Prostate gland (tissue), 2 donors: ENCODE measurements around the gene FIGNL2. TPM values are rescaled to one million over a fixed set of nuclear protein-coding genes. Genes with fewer than 3 reads are reported as not detected.

ENCODE experiments used
- DNase-seq: peaks from one replicate; pipeline ENCODE4 v3.0.0-alpha.2; 2019; ENCODE audit warnings: low spot score
- H3K27ac ChIP-seq, 2 donors: fragments of 200-600 bp; sonication (generic); 2 replicates each; pipeline ENCODE4 v1.5.1; 2017 to 2019
- H3K27me3 ChIP-seq: fragments of 200-600 bp; sonication (generic); replicated peaks from 2 replicates; pipeline ENCODE4 v1.5.1; 2019; ENCODE audit not compliant: insufficient read depth
- H3K36me3 ChIP-seq, 2 donors: fragments of 200-600 bp; sonication (generic); 1 replicate in 1 of 2; 2 replicates in 1 of 2; pipeline versions ENCODE4 v1.5.1 to v1.8.1; 2017 to 2019
- H3K4me1 ChIP-seq: fragments of 200-600 bp; sonication (generic); replicated peaks from 2 replicates; pipeline ENCODE4 v1.5.1; 2019
- H3K4me3 ChIP-seq, 2 donors: fragments of 200-600 bp; sonication (generic); 2 replicates each; pipeline ENCODE4 v1.5.1; 2017 to 2019
- H3K9me3 ChIP-seq: fragments of 200-600 bp; sonication (generic); 2 replicates; pipeline ENCODE4 v1.5.1; 2017
- POLR2A ChIP-seq: fragments of 450-650 bp; IDR thresholded peaks from one replicate; pipeline ENCODE4 v1.6.1; 2016; ENCODE audit warnings: antibody characterized with exemption, mild to moderate bottlenecking
- POLR2AphosphoS5 ChIP-seq: sonication (generic); formaldehyde crosslinking; IDR thresholded peaks from one replicate; pipeline ENCODE4 v1.6.1; 2017; ENCODE audit warnings: antibody characterized with exemption
- WGBS: methylation state at CpG from one replicate; pipeline ENCODE4 v1.1.5; 2018; 5-methylcytosine and 5-hydroxymethylcytosine counted together
- intact Hi-C: fragments of 100-400 bp; cut with DNase I; formaldehyde crosslinking; loops from one replicate; pipeline ENCODE4 v1.14.2; 2022
- total RNA-seq, 2 donors: library from RNA; depleted of rRNA; stranded (reverse); fragments of >200 nt; gene quantifications; one replicate each; pipeline ENCODE4 v1.1.0, GENCODE V29; 2016
- TF ChIP-seq, protein P1 (sequence below), 4 experiments: fragments of 200-600 bp in 2 of 4; fragments of 450-650 bp in 2 of 4; sonication (generic) in 2 of 4; IDR thresholded peaks; 1 replicate in 3 of 4; 2 replicates in 1 of 4; pipeline ENCODE4 v1.5.1; 2016 to 2019; ENCODE audit warnings: antibody characterized with exemption in 4 of 4, mild to moderate bottlenecking in 2 of 4, moderate library complexity in 2 of 4

Gene FIGNL2
- total RNA-seq, 2 donors from 2014 or later: 0.46 to 1.4 TPM

DNA sequence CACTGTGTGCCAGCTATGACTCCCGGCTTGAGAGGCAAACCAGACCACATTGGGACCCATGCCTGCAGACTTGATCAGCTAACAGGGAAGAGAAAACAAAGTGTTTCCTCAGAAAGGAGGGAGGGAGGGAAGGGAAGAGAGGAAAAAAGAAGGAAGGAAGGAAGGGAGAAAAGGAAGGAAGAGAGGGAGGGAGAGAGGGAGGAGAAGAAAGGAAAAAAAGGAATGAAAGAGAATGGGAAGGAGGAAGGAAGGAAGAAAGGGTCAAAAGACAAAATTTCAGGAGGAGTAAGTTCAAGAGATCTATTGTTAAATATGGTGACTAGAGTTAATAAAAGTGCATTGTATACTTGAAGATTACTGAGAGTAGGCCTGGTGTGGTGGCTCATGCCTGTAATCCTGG lies 18.9 kb downstream of the FIGNL2 start:
- Histone ChIP-seq H3K27ac (no peak overlapping the region), H3K4me3 (no peak overlapping the region), H3K4me1 (no peaks in the 10 kb centered on the region), H3K36me3 (no peaks in the 10 kb centered on the region), H3K9me3 (no peaks in the 10 kb centered on the region), H3K27me3 (peaks cover 3% of the 10 kb centered on the region)
- WGBS: 78% methylated on average over 1 of the region's 1 CpG
- TF ChIP-seq, protein P1, sequence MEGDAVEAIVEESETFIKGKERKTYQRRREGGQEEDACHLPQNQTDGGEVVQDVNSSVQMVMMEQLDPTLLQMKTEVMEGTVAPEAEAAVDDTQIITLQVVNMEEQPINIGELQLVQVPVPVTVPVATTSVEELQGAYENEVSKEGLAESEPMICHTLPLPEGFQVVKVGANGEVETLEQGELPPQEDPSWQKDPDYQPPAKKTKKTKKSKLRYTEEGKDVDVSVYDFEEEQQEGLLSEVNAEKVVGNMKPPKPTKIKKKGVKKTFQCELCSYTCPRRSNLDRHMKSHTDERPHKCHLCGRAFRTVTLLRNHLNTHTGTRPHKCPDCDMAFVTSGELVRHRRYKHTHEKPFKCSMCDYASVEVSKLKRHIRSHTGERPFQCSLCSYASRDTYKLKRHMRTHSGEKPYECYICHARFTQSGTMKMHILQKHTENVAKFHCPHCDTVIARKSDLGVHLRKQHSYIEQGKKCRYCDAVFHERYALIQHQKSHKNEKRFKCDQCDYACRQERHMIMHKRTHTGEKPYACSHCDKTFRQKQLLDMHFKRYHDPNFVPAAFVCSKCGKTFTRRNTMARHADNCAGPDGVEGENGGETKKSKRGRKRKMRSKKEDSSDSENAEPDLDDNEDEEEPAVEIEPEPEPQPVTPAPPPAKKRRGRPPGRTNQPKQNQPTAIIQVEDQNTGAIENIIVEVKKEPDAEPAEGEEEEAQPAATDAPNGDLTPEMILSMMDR (IDR thresholded peaks at IDR 0.05): no peak
- TF ChIP-seq POLR2A (no peak), POLR2AphosphoS5 (no peak)
- intact Hi-C loops: no loop called here
- DNase-seq: no peak

DNA sequence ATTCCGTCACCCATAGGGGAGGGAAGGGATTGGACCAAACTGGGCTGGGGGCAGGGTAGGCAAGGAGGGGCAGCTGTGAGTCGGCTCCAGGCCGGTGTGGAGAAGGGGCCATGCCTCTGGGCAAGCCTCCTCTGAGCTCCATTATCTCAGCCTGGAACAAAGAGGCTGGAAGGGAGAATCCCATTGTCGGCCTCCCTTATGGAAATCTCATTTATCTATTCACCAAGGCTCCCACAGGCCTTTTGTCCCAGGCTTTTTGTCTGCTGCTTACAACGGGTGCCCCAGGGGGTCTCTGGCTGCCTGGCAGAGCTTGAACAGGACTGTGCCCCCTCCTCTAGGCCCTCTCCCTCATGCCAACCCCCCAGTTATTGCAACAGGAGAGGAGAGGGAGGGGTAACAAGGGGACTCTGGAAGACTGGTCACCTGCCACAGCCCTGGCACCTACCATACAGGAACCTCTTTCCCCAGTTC lies 19.5 kb downstream of the FIGNL2 start:
- TF ChIP-seq POLR2A: no peak
- TF ChIP-seq, protein P1 (IDR thresholded peaks at IDR 0.05): no peak
- no peak for TF ChIP-seq POLR2AphosphoS5
- Histone ChIP-seq H3K4me1 (no peaks in the 10 kb centered on the region), H3K4me3 (no peak overlapping the region), H3K9me3 (no peaks in the 10 kb centered on the region), H3K27me3 (no peaks in the 10 kb centered on the region), H3K27ac (no peak overlapping the region), H3K36me3 (no peaks in the 10 kb centered on the region)
- intact Hi-C loops: no loop called here
- WGBS: 73% methylated on average over 5 of the region's 5 CpGs
- DNase-seq: no peak

DNA sequence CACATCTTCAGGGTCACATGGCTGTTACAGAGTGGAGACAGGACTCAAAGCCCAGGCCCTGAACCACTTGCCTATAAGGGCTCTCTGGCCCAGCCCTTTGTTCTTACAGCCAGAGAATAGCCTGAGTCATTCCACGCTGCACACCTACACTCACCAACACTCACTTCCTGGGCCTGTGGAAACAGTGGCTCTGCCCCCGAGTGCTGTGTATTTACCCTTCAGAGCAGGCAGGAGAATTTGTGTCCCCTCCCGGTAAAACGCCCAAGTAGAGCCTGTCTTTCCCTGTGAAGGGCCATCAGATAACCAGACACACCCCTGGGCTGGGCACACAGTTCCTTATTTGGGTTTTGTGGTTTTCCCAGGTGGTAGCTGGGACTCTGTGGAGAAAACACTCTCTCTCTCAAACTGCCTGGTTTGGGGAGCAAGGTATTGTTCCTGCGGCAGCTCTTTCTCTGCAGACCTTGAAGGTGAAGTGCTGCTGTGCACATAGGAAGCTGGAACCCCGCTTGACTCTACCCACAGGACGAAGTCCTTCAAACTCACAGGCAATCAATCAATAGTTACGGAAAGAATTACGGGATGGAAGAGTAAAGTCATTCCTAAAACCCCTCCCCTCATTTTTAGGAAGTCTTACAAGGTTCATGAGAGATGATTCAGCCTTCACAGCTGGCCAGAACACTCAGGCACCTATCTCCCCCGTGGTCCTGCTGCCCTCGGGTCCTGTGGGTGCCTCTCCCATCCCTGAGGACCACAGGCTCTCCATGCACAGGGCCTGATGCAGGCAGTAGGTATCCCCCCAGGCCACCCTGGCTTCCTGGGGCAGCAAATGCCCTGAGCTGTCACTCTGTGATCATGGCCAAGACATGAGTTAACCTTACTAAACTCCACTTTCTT lies 20.3 kb downstream of the FIGNL2 start:
- TF ChIP-seq POLR2AphosphoS5 (no peak), POLR2A (no peak)
- TF ChIP-seq, protein P1 (IDR thresholded peaks at IDR 0.05): no peak
- no peaks in the 10 kb centered on the region for H3K36me3 ChIP-seq
- no peaks in the 10 kb centered on the region for H3K4me1 ChIP-seq
- H3K27me3 ChIP-seq: no peaks in the 10 kb centered on the region
- intact Hi-C loops: no loop called here
- DNase-seq: no peak
- H3K27ac ChIP-seq: no peak overlapping the region
- 57% methylated on average over 11 of the region's 11 CpGs for WGBS
- no peak overlapping the region for H3K4me3 ChIP-seq
- no peaks in the 10 kb centered on the region for H3K9me3 ChIP-seq

DNA sequence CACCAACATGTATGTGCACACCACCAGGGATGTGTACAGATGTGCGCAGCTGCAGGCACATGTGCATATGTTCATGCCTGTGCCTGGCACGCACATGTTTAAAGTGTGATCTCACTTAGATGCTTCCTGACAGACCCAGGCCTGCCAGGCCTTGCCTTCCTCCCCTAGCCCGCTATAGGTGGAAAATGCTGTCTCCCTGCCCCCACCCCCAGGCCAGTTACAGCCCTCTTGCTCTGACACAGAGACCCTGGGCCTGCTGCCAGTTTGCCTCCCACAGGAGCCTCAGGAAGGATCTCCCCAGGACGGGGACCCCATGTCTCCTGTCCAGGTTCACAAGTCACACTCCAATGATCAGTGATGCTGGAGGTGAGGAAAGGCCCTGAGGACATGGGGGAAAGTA lies 21.6 kb downstream of the FIGNL2 start:
- DNase-seq: no peak
- no peaks in the 10 kb centered on the region for H3K4me1 ChIP-seq
- TF ChIP-seq POLR2A (no peak), POLR2AphosphoS5 (no peak)
- TF ChIP-seq, protein P1 (IDR thresholded peaks at IDR 0.05): no peak
- no peaks in the 10 kb centered on the region for H3K36me3 ChIP-seq
- H3K27ac ChIP-seq: no peak overlapping the region
- H3K27me3 ChIP-seq: no peaks in the 10 kb centered on the region
- H3K4me3 ChIP-seq: no peak overlapping the region
- WGBS: 76% methylated on average over 4 of the region's 4 CpGs
- no peaks in the 10 kb centered on the region for H3K9me3 ChIP-seq
- intact Hi-C loops: no loop called here

DNA sequence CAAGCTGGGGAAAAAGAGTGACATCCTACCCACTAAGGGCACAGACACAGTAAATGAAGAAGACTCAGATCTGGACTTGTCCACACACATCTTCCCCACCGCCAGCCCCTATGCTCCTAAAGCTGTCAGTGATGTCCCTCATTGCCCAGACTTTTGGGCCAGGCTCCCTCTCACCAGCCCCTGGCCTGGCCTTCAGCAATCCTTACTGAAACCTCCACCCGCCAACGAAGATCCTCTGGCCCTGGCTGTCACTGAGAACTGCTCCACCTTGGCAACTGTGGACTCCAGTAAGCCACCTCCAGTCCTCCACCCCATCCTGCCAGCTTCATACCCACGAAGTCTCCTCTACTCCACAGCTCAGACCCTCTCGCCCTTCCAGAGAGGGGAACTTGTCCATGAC lies 23.3 kb downstream of the FIGNL2 start:
- 89% methylated on average over 5 of the region's 5 CpGs for WGBS
- no peak for DNase-seq
- intact Hi-C loops: no loop called here
- Histone ChIP-seq H3K27me3 (no peaks in the 10 kb centered on the region), H3K4me1 (no peaks in the 10 kb centered on the region), H3K27ac (no peak overlapping the region), H3K9me3 (no peaks in the 10 kb centered on the region), H3K4me3 (no peak overlapping the region), H3K36me3 (no peaks in the 10 kb centered on the region)
- TF ChIP-seq POLR2AphosphoS5: no peak
- TF ChIP-seq, protein P1 (IDR thresholded peaks at IDR 0.05): no peak
